Rectal smooth muscle tissue (tissue), 1 donor: ENCODE results near the gene ACADSB.

Source experiments
- H3K27ac ChIP-seq: one replicate; pipeline ENCODE4 v1.7.0; 2013; ENCODE audit warnings: low read depth, low read length, inconsistent platforms
- H3K27me3 ChIP-seq: one replicate; pipeline ENCODE4 v1.7.0; 2013; ENCODE audit warnings: low read length; ENCODE audit not compliant: control insufficient read depth, insufficient read depth
- H3K36me3 ChIP-seq: one replicate; pipeline ENCODE4 v1.7.0; 2013; ENCODE audit warnings: low read length; ENCODE audit not compliant: control insufficient read depth, insufficient read depth
- H3K4me1 ChIP-seq: one replicate; pipeline ENCODE4 v1.7.0; 2013; ENCODE audit warnings: low read length; ENCODE audit not compliant: control insufficient read depth, insufficient read depth
- H3K4me3 ChIP-seq: one replicate; pipeline ENCODE4 v1.7.0; 2013; ENCODE audit warnings: low read length
- H3K9ac ChIP-seq: one replicate; pipeline ENCODE4 v1.7.0; 2013; ENCODE audit warnings: low read length

The ACADSB gene

DNA sequence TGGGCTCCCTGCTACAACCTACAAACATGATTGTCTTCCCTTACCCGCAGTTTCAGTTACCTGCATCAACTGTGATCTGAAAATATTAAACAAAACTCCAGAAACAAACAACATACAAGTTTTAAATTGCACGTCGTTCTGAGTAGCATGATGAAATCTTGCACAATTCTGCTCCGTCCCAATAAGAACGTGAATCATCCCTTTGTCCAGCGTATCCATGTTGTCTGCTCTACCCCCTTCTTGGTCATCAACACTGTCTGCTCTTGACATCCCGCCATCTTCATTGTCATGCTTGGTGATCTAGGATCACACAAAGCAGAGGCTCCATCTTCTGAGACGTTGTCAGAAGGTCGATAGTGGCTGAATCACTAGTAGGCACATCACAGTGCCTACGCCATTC, 53.9 kb downstream of the ACADSB start:
- Histone ChIP-seq H3K27ac (no peak overlapping the region), H3K36me3 (no peaks in the 10 kb centered on the region), H3K4me3 (no peak overlapping the region), H3K9ac (no peak overlapping the region), H3K4me1 (no peaks in the 10 kb centered on the region), H3K27me3 (no peaks in the 10 kb centered on the region)

DNA sequence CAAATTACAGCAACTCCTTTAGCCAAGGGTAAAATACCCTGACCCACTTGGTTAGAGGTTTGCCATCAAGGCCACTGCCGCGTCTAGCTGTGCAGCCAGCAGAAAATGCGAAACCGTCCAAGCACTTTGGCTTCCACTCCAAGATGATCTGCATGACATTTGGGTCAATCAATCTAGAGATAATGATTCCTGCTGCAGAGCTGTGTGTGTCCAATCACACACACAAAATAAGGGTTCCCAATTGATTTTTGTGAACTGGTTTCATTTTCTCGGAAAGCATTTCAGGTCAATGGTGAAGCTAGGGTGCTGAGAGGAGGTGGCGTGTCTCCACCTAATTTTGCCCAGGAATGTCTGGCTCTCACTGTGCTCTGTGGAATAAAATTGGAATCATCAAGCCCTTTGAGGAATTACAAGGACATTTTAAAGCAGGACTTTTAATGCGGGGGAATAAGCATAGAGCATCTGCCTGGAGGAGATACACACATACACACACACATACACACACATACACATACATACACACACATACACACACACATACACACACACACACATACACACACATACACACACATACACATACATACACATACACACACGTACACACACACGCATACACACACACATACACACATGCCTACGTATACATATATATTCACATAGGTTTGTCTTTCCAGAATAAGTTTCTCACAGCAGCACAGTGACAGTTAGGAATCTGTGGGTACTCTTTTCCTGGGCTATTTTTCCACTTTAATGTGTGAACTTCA, 59.5 kb downstream of the ACADSB start:
- H3K27me3 ChIP-seq, result no peaks in the 10 kb centered on the region
- no peak overlapping the region for H3K9ac ChIP-seq
- H3K27ac ChIP-seq, result no peak overlapping the region
- no peak overlapping the region for H3K4me3 ChIP-seq
- no peaks in the 10 kb centered on the region for H3K4me1 ChIP-seq
- H3K36me3 ChIP-seq, result no peaks in the 10 kb centered on the region

DNA sequence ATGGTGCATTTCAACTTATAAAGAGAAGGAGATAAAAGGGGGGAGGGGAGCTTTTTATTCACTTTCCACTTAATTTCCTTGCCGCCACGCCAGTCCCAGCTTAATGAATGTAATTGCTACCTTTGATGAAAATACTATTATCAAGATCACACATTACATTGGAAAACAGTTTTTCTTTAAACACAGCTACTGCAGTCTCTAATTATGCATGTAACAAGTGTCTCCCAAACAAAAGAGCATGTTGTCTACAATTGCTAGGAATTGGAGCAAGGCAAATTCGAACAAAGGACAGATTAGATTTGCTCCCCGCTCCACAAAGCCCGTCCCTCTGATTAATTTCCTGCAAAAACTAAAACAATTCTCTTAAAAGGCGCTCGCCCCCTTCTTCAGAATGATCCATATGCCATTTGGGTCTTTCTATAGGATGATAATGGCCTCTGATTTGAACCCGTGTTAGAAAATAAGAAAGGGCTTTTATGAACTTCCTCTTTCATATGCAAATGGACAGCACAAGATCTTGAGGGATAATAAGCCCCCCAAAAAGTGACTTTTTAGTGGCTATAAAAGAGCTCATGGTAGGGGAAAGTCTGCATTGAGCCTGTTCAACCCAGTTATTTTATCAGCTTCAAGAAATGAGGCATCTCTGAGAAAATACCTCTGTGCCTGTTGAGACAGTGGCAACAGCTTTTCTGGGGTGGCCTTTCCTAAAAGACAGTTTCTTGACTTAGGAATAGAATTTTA, 60.6 kb downstream of the ACADSB start:
- H3K4me1 ChIP-seq, result no peaks in the 10 kb centered on the region
- no peaks in the 10 kb centered on the region for H3K36me3 ChIP-seq
- H3K4me3 ChIP-seq, result no peak overlapping the region
- no peak overlapping the region for H3K9ac ChIP-seq
- no peak overlapping the region for H3K27ac ChIP-seq
- H3K27me3 ChIP-seq, result no peaks in the 10 kb centered on the region

DNA sequence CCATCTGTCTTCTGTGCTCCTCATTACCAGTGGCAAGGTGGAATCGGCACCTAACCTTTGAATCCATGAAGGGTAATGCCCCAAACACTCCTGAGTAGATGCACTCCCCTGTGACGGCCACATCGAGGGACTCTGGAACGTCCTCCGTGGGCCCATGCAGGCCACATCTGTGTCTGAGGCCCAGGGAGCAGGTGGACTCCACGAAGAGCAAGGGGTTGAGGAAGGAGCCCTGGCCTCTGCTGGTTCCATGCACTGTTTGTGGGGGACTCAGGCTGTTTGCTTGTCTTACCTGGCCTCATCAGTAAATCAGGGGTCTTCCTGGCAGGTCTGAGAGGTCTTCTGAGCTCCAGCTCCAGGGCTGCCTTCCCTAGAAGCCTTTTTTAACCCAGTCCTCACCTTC, 64.4 kb downstream of the ACADSB start:
- H3K9ac ChIP-seq, result no peak overlapping the region
- H3K27me3 ChIP-seq, result no peaks in the 10 kb centered on the region
- H3K4me1 ChIP-seq, result no peaks in the 10 kb centered on the region
- H3K27ac ChIP-seq, result no peak overlapping the region
- H3K4me3 ChIP-seq, result no peak overlapping the region
- H3K36me3 ChIP-seq, result no peaks in the 10 kb centered on the region

DNA sequence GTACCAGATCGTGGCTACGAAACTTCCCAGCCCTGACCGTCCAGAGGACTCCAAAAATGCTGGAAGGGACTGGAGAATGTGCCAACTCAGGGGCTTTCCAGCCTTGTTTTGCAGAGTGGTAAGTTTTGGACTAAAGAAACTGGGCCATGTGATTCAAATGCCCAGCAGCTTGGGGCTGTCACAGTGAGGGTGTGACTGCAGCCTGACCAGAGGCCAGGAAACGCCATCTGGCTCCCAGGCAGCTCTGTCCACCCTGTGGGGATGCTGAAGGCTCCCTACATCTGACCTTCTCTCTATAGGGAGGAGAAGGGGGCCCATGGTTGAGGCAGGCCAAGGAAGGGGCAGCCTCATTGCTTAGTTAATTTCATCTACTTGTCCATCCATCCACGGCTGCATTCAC, 65.4 kb downstream of the ACADSB start:
- Histone ChIP-seq H3K27ac (no peak overlapping the region), H3K36me3 (no peaks in the 10 kb centered on the region), H3K9ac (no peak overlapping the region), H3K27me3 (no peaks in the 10 kb centered on the region), H3K4me1 (no peaks in the 10 kb centered on the region), H3K4me3 (no peak overlapping the region)

DNA sequence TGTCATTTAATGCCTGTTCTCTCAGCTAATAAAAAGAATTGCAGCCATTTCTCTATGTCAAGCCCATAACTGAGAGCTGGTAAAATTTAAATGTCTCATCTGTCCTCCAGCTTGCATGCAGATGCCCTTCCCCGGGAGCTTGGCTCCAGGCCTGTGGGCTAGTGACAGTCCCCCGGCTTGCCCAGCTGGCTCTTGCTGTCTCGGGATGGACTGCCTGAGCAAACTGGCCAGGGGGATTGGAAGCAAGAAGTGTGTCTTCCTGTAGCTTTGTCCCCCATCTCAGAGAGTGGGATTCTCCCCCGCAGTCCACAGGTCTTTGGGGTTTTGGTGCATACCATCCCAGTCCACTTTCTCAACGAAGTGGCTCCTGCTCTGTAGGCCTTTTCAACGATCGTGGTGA, 73.1 kb downstream of the ACADSB start:
- H3K27ac ChIP-seq, result no peak overlapping the region
- no peaks in the 10 kb centered on the region for H3K36me3 ChIP-seq
- no peaks in the 10 kb centered on the region for H3K4me1 ChIP-seq
- no peak overlapping the region for H3K4me3 ChIP-seq
- H3K9ac ChIP-seq, result no peak overlapping the region
- H3K27me3 ChIP-seq, result no peaks in the 10 kb centered on the region

DNA sequence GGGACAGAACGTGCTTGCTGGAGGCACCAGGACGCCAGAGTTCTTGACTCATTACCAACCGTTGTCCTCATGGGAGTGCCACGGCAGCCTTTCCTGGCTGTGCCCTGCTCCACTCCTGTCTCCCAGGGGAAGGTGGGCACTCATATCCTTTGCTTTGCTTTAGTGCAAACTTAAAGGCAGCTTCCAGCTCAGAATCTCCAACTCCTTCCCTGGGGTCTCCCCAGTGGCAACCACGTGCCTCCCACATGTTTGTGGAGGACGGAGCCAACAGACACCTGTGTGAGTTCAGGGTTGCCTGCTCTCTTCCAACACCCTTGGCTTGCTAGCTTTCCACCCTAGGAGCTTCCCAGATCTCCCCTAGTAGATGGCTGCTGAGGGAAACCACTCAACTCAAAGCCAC, 75.0 kb downstream of the ACADSB start:
- Histone ChIP-seq H3K4me3 (no peak overlapping the region), H3K27ac (no peak overlapping the region), H3K27me3 (no peaks in the 10 kb centered on the region), H3K36me3 (no peaks in the 10 kb centered on the region), H3K4me1 (no peaks in the 10 kb centered on the region), H3K9ac (no peak overlapping the region)

DNA sequence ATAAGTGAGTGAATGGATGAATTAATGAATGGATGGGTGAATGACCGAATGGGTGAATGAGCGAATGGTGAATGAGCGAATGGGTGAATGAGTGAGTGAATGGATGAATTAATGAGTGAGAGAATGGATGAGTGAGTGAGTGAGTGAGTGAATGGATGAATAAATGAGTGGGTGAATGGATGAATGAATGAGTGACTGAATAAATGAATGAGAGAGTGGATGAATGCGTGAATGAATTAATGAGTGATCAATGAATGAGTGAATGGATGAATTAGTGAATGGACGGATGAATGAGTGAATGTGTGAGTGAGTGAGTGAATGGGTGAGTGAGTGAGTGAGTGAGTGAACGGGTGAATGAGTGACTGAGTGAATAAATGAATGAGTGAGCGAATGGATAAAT, 77.5 kb downstream of the ACADSB start:
- no peaks in the 10 kb centered on the region for H3K27me3 ChIP-seq
- H3K27ac ChIP-seq, result no peak overlapping the region
- no peaks in the 10 kb centered on the region for H3K36me3 ChIP-seq
- no peaks in the 10 kb centered on the region for H3K4me1 ChIP-seq
- no peak overlapping the region for H3K9ac ChIP-seq
- H3K4me3 ChIP-seq, result no peak overlapping the region

DNA sequence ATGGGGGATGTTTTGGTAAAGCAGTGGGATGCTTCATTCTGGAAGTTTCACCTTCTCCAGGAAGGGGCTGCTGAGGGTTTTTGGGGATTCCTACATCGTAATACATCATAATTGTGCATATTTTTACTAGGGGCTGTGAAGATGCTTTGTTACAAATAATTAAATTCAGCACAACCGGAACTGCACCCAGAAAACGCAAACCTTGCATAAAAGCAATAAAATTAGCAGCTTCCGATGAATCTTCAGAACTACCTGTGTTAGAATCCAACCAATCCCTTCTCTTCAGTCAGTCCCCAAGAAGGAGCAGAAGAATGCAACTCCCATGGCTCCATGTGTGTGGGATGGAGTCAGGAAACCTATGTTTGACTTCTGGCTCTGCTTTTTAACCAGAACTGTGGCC, 78.5 kb downstream of the ACADSB start:
- Histone ChIP-seq H3K36me3 (no peaks in the 10 kb centered on the region), H3K4me3 (no peak overlapping the region), H3K27ac (no peak overlapping the region), H3K4me1 (no peaks in the 10 kb centered on the region), H3K9ac (no peak overlapping the region), H3K27me3 (no peaks in the 10 kb centered on the region)

DNA sequence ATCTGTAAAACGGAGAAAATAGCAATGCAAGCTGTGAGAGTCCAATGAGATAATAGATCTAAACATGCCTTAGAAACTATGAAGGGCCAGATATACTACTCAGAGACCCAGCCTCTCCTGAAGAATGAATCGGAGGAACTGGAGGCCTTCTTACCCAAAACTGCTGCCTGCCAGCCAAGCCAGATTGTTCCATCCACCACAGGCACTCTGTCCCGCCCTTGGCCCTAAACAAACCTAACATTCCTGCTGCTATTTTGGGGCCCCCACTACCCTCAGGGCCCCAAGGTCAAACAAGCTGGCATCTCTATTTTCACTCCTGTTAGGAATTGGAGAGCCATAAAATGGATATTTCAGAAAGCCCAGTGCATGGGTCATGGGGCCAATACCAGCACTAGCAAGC, 79.0 kb downstream of the ACADSB start:
- Histone ChIP-seq H3K27me3 (no peaks in the 10 kb centered on the region), H3K36me3 (no peaks in the 10 kb centered on the region), H3K4me3 (no peak overlapping the region)

DNA sequence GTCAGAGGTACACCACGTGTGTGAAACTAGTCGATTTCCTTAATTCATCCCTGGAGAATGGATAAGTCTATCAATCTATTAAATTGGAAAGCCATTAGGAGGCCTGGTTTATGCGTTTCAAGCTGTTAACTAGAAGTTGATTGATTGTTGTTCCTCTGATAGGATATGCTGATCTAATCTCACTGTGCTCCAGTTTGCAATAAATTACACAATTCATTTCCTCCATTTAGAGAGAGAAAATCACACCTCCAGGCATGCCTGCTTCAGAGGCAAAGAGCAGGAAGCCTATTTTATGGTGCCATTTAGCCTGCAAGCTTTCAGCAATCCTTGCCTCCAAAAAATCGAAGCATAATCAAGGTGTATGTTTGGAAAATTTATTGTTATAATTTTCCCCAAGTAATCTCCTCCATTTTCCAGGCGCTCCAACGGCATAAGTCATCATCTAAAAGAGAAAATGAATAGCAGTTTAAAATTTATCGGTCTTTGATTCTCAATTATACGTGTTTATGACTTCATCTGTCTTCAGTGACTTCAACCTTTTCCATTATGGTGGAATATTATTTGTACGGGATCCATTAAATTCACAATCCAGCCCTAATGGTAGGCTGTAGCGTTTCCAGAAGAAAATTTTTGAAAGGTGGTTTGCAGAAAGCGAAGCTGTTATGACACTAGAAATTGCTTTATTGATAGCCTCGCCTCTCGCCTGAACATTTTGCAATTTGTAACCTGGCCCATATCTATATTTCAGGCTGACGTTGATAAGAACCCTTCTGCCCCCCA, 84.0 kb downstream of the ACADSB start:
- Histone ChIP-seq H3K9ac (no peak overlapping the region), H3K4me3 (no peak overlapping the region), H3K27me3 (peaks cover 4% of the 10 kb centered on the region), H3K36me3 (no peaks in the 10 kb centered on the region), H3K4me1 (no peaks in the 10 kb centered on the region), H3K27ac (no peak overlapping the region)

More for the DNA sequence above, 79.0 kb downstream of the ACADSB start:
- Histone ChIP-seq H3K27ac (no peak overlapping the region), H3K4me1 (no peaks in the 10 kb centered on the region), H3K9ac (no peak overlapping the region)

DNA sequence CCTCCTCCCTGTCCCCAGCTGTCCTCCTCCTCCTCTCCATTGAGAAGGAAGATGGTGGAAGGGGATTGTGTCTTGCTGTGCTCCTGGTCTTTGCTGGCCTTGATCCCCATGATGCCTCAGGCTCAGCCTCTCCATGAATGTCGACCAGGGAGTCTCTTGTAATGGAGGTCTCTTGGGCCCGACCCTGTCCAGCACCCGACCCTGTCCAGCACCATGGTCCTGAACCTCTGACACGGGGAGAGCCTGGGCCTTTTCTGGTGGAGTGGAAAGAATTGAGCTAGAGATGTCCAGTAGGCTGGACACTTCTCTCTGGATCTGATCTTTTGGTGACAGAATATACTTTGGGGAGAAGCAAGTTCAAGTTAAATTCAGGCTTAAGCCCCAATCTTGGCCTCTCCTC, 84.7 kb downstream of the ACADSB start:
- H3K4me1 ChIP-seq, result no peaks in the 10 kb centered on the region
- no peak overlapping the region for H3K9ac ChIP-seq
- no peak overlapping the region for H3K27ac ChIP-seq
- H3K27me3 ChIP-seq, result peaks cover 4% of the 10 kb centered on the region
- H3K36me3 ChIP-seq, result no peaks in the 10 kb centered on the region
- H3K4me3 ChIP-seq, result no peak overlapping the region
